A673 (cell line): ENCODE measurements around the gene ADAMTS13. TPM values are rescaled to one million over a fixed set of nuclear protein-coding genes. Genes with fewer than 3 reads are reported as not detected.

ENCODE experiments used
- BruUV-seq: library from RNA; stranded (reverse); fragments of 400-500 nt; replicated peaks from 2 replicates; lab custom pipeline; 2021; lab: Mats Ljungman, UMichigan
- CTCF ChIA-PET: fragments of 300-600 bp; sonication (Branson Sonifier 250); formaldehyde crosslinking; loops from one replicate; lab custom pipeline; 2022; ENCODE audit warnings: antibody characterized with exemption; lab: Charles Lee
- POLR2A ChIA-PET: fragments of 300-600 bp; sonication (Branson Sonifier 250); formaldehyde crosslinking; loops from one replicate; lab custom pipeline; 2022; ENCODE audit warnings: antibody characterized with exemption; ENCODE audit not compliant: low non-redundant PET; lab: Charles Lee
- DNase-seq: peaks from one replicate; pipeline ENCODE4 v3.0.0-alpha.2; 2015; ENCODE audit warnings: low spot score
- H3K27ac ChIP-seq: fragments of 200-600 bp; sonication (generic); 2 replicates; pipeline ENCODE4 v1.5.1; 2016; ENCODE audit warnings: mixed run types, low read depth, mild to moderate bottlenecking, mixed read lengths, antibody characterized with exemption, low read length; ENCODE audit not compliant: poor library complexity, severe bottlenecking
- H3K27me3 ChIP-seq: fragments of 200-600 bp; sonication (generic); replicated peaks from 2 replicates; pipeline ENCODE4 v1.6.1; 2017; ENCODE audit warnings: mixed run types, low read depth, mild to moderate bottlenecking, mixed read lengths, antibody characterized with exemption, low read length; ENCODE audit not compliant: insufficient read depth, poor library complexity
- H3K36me3 ChIP-seq: fragments of 200-600 bp; sonication (generic); 2 replicates; pipeline ENCODE4 v1.6.1; 2016; ENCODE audit warnings: mixed run types, mild to moderate bottlenecking, mixed read lengths, antibody characterized with exemption, low read length; ENCODE audit not compliant: insufficient read depth, poor library complexity, severe bottlenecking
- H3K4me1 ChIP-seq: fragments of 200-600 bp; sonication (generic); 2 replicates; pipeline ENCODE4 v1.6.1; 2017; ENCODE audit warnings: mixed run types, mild to moderate bottlenecking, mixed read lengths, antibody characterized with exemption, low read length; ENCODE audit not compliant: insufficient read depth, poor library complexity, severe bottlenecking
- H3K4me3 ChIP-seq: fragments of 200-600 bp; sonication (generic); 2 replicates; pipeline ENCODE4 v1.5.1; 2016; ENCODE audit warnings: low read depth, mixed run types, mild to moderate bottlenecking, mixed read lengths, low read length; ENCODE audit not compliant: poor library complexity, severe bottlenecking
- H3K9me3 ChIP-seq: fragments of 200-600 bp; sonication (generic); 2 replicates; pipeline ENCODE4 v1.6.1; 2016; ENCODE audit warnings: mixed run types, low read depth, mild to moderate bottlenecking, mixed read lengths, antibody characterized with exemption, low read length; ENCODE audit not compliant: poor library complexity, severe bottlenecking
- EZH2 ChIP-seq: fragments of 200-600 bp; sonication (generic); IDR thresholded peaks from 2 replicates; pipeline ENCODE4 v1.6.1; 2017; ENCODE audit warnings: borderline replicate concordance, low read depth, mild to moderate bottlenecking, mixed read lengths, antibody characterized with exemption, low read length; ENCODE audit not compliant: poor library complexity, severe bottlenecking
- intact Hi-C: fragments of 100-400 bp; cut with micrococcal nuclease; formaldehyde crosslinking; loops from one replicate; pipeline ENCODE4 v1.10.0; 2022; ENCODE audit not compliant: unreplicated experiment
- total RNA-seq: library from RNA; stranded (reverse); gene quantifications from 2 replicates; pipeline ENCODE4 v1.2.3, GENCODE V29; 2021
- TF ChIP-seq, protein P1 (sequence below): fragments of 300-800, 200-600 bp; sonication (generic); conservative IDR thresholded peaks from 2 replicates; pipeline ENCODE4 v1.5.1; 2017; ENCODE audit warnings: low read depth, mild to moderate bottlenecking, antibody characterized with exemption, low read length, moderate library complexity, mixed read lengths

ADAMTS13 gene
- total RNA-seq, 1 experiment from 2014 or later: 1.3 TPM

DNA sequence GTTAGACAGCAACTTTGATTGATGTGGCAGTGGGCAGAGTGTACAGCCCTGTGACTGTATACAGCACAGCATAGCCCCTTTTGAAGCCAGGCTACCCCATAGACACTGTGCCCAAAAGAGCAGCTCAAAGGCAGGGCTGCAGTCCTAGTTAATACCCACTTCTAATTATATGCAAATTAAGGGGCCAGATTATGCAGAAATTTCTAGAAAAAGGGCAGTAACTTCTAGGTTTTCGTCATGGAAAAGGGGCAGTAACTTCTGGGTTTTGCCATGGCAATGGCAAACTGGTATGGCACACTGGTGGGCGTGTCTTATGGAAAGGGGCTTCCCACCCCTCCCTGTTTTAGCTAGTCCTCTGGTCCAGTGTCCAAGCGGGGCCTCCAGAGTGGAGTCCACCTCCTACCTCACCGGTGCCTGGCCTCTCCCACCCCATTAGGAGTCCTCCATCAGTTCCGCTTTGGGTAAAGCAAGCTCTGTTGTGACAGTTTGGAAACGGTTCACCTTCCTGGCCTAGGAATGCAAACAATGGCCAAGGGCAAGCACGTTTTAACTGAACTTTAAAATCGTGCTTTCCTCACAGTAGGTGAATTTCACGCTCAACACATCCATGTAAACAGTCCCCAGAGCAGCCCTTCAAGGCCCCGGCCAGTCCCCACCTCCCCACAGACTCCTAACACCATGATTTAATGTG, 5.6 kb downstream of the ADAMTS13 start:
- no peak overlapping the region for H3K27ac ChIP-seq
- H3K4me1 ChIP-seq: no peaks in the 10 kb centered on the region
- BruUV-seq: no TSS peak
- no peak overlapping the region for H3K4me3 ChIP-seq
- TF ChIP-seq, protein P1, sequence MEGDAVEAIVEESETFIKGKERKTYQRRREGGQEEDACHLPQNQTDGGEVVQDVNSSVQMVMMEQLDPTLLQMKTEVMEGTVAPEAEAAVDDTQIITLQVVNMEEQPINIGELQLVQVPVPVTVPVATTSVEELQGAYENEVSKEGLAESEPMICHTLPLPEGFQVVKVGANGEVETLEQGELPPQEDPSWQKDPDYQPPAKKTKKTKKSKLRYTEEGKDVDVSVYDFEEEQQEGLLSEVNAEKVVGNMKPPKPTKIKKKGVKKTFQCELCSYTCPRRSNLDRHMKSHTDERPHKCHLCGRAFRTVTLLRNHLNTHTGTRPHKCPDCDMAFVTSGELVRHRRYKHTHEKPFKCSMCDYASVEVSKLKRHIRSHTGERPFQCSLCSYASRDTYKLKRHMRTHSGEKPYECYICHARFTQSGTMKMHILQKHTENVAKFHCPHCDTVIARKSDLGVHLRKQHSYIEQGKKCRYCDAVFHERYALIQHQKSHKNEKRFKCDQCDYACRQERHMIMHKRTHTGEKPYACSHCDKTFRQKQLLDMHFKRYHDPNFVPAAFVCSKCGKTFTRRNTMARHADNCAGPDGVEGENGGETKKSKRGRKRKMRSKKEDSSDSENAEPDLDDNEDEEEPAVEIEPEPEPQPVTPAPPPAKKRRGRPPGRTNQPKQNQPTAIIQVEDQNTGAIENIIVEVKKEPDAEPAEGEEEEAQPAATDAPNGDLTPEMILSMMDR: no peak
- no peak for TF ChIP-seq EZH2
- ChIA-PET CTCF (no interaction called here), POLR2A (no interaction called here)
- intact Hi-C loops: no loop called here
- no peaks in the 10 kb centered on the region for H3K36me3 ChIP-seq
- DNase-seq: no peak
- no peaks in the 10 kb centered on the region for H3K9me3 ChIP-seq
- H3K27me3 ChIP-seq: peaks cover 7% of the 10 kb centered on the region

DNA sequence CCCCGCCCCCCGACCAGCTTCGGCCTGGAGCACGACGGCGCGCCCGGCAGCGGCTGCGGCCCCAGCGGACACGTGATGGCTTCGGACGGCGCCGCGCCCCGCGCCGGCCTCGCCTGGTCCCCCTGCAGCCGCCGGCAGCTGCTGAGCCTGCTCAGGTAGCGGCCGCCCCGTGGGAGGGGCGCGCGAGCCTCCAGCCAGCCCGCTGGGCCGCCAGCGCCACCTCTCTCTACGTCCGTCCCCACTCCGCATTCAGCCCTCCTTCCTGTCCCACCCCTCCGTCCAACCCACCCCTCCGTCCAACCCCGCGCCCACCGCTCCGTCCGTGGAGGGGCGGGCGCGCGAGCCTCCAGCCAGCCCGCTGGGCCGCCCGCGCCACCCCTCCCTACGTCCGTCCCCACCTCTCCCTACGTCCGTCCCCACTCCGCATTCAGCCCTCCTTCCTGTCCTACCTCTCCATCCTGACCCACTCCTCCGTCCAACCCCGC, 6.5 kb downstream of the ADAMTS13 start:
- Histone ChIP-seq H3K4me1 (no peaks in the 10 kb centered on the region), H3K27me3 (peaks cover 7% of the 10 kb centered on the region), H3K9me3 (no peaks in the 10 kb centered on the region), H3K27ac (no peak overlapping the region), H3K4me3 (no peak overlapping the region), H3K36me3 (no peaks in the 10 kb centered on the region)
- ChIA-PET POLR2A (no interaction called here), CTCF (no interaction called here)
- DNase-seq: no peak
- intact Hi-C loops: no loop called here
- BruUV-seq: no TSS peak
- no peak for TF ChIP-seq EZH2
- TF ChIP-seq, protein P1: no peak

DNA sequence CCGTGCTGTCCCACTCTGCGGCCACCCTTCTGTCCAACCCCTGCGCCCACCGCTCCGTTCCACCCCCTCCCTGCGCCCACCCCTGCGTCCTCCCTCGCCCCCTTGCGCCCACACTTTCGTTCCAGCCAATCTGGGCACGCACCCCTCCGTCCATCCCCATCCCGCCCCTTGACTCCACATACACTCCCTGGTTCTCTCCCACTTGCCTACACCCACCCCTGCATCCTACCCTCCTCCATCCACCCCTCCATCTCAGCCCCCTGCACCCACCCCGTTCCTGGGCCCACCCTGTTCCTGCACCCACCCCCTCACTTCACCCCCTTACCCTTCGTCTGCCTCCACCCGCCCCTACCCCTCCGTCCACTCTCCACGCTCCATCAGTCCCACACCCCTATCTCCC, 7.0 kb downstream of the ADAMTS13 start:
- no peak overlapping the region for H3K27ac ChIP-seq
- H3K4me1 ChIP-seq: no peaks in the 10 kb centered on the region
- no peaks in the 10 kb centered on the region for H3K36me3 ChIP-seq
- no peak for DNase-seq
- peaks cover 7% of the 10 kb centered on the region for H3K27me3 ChIP-seq
- intact Hi-C loops: no loop called here
- no peaks in the 10 kb centered on the region for H3K9me3 ChIP-seq
- no peak overlapping the region for H3K4me3 ChIP-seq
- no TSS peak for BruUV-seq
- CTCF ChIA-PET: no interaction called here
- POLR2A ChIA-PET: no interaction called here
- TF ChIP-seq, protein P1: no peak
- TF ChIP-seq EZH2: no peak
